Astrocyte (in vitro differentiated cells and primary cell): ENCODE data around the gene TMED8.

Experiments
- CTCF ChIP-seq: IDR thresholded peaks from 2 replicates; pipeline ENCODE4 v1.5.1; 2011; ENCODE audit warnings: low read depth, mild to moderate bottlenecking, inconsistent platforms, low read length, moderate library complexity; ENCODE audit not compliant: insufficient read depth
- EZH2 ChIP-seq: IDR thresholded peaks from 2 replicates; pipeline ENCODE4 v1.6.1; 2012; ENCODE audit warnings: mild to moderate bottlenecking, low read length, inconsistent platforms; ENCODE audit not compliant: insufficient read depth

GRCh38 chr14:77324289-77324688, 52.6 kb downstream of the TMED8 start:
- TF ChIP-seq CTCF (no peak), EZH2 (no peak)
